Measurements from ENCODE around the gene MKLN1. TPM values are rescaled to one million over a fixed set of nuclear protein-coding genes. Genes with fewer than 3 reads are reported as not detected.
"Not testable (repeated sequence)": the region's sequence is repeated elsewhere in the genome, so short reads cannot be mapped to it uniquely, and the experiment has no call there.

The MKLN1 gene
- total RNA-seq, 1 donor from 2014 or later, result 36.9 TPM

- intact Hi-C loops (cut with micrococcal nuclease), result no loop called here
Measured at GRCh38 chr7:131455546-131455945, 127.9 kb downstream of the MKLN1 start.

GRCh38 chr7:131456338-131456737 lies 128.7 kb downstream of the MKLN1 start:
- intact Hi-C loops (cut with micrococcal nuclease), result no loop called here

- intact Hi-C loops (cut with micrococcal nuclease), result no loop called here
Measured at GRCh38 chr7:131459256-131459655, 131.6 kb downstream of the MKLN1 start.

- intact Hi-C loops (cut with micrococcal nuclease), result no loop called here
Measured at GRCh38 chr7:131462059-131462458, 134.4 kb downstream of the MKLN1 start.

- intact Hi-C loops (cut with micrococcal nuclease), result not testable (repeated sequence)
Measured at GRCh38 chr7:131462715-131463114, 135.0 kb downstream of the MKLN1 start.

GRCh38 chr7:131466735-131467365 lies 139.2 kb downstream of the MKLN1 start:
- intact Hi-C loops (cut with micrococcal nuclease), result no loop called here

GRCh38 chr7:131467788-131468187 lies 140.1 kb downstream of the MKLN1 start:
- intact Hi-C loops (cut with micrococcal nuclease), result no loop called here

- intact Hi-C loops (cut with micrococcal nuclease), result no loop called here
Measured at GRCh38 chr7:131471250-131472004, 143.8 kb downstream of the MKLN1 start.

- intact Hi-C loops (cut with micrococcal nuclease), result no loop called here
Measured at GRCh38 chr7:131476740-131477139, 149.1 kb downstream of the MKLN1 start.

GRCh38 chr7:131480384-131481315 lies 153.0 kb downstream of the MKLN1 start:
- intact Hi-C loops (cut with micrococcal nuclease), result no loop called here

GRCh38 chr7:131482800-131483199 lies 155.1 kb downstream of the MKLN1 start:
- intact Hi-C loops (cut with micrococcal nuclease), result no loop called here

GRCh38 chr7:131483586-131483985 lies 155.9 kb downstream of the MKLN1 start:
- intact Hi-C loops (cut with micrococcal nuclease), result no loop called here

- intact Hi-C loops (cut with micrococcal nuclease), result no loop called here
Measured at GRCh38 chr7:131486346-131486745, 158.7 kb downstream of the MKLN1 start.

- intact Hi-C loops (cut with micrococcal nuclease), result no loop called here
Measured at GRCh38 chr7:131487217-131487616, 159.5 kb downstream of the MKLN1 start.

- intact Hi-C loops (cut with micrococcal nuclease), result no loop called here
Measured at GRCh38 chr7:131488361-131488760, 160.7 kb downstream of the MKLN1 start.

GRCh38 chr7:131489196-131489595 lies 161.5 kb downstream of the MKLN1 start:
- intact Hi-C loops (cut with micrococcal nuclease), result no loop called here

GRCh38 chr7:131489881-131490280 lies 162.2 kb downstream of the MKLN1 start:
- intact Hi-C loops (cut with micrococcal nuclease), result no loop called here

- intact Hi-C loops (cut with micrococcal nuclease), result no loop called here
Measured at GRCh38 chr7:131493081-131493480, 165.4 kb downstream of the MKLN1 start.

GRCh38 chr7:131493581-131493980 lies 165.9 kb downstream of the MKLN1 start:
- intact Hi-C loops (cut with micrococcal nuclease), result no loop called here

- intact Hi-C loops (cut with micrococcal nuclease), result no loop called here
Measured at GRCh38 chr7:131494182-131494581, 166.5 kb downstream of the MKLN1 start.

GRCh38 chr7:131495669-131496498 lies 168.2 kb downstream of the MKLN1 start:
- intact Hi-C loops (cut with micrococcal nuclease), result no loop called here

Data from T-helper 2 cell treated with Interferon-gamma antibody and Interleukin-4, amounts not matched to agents 100 ng/mL and 5 ng/mL, for 36 hours (primary cell).